Progenitor cell of endocrine pancreas (in vitro differentiated cells): ENCODE measurements around the gene CARMIL3. TPM values are rescaled to one million over a fixed set of nuclear protein-coding genes. Genes with fewer than 3 reads are reported as not detected.
A peak's percentile ranks its signal among the peaks of the same experiment; 100 is the strongest.

Experiments used
- DNase-seq: peaks from one replicate; pipeline ENCODE4 v3.0.0; 2021; ENCODE audit warnings: low spot score; ENCODE audit not compliant: unreplicated experiment
- H3K27ac Mint-ChIP-seq: 2 replicates; pipeline ENCODE4 v1.8.0; 2021; ENCODE audit warnings: mild to moderate bottlenecking, moderate library complexity, mixed read lengths
- H3K27me3 Mint-ChIP-seq: 2 replicates; pipeline ENCODE4 v1.8.0; 2021; ENCODE audit warnings: mixed read lengths
- H3K36me3 Mint-ChIP-seq: 2 replicates; pipeline ENCODE4 v1.8.0; 2022; ENCODE audit warnings: mixed read lengths; ENCODE audit not compliant: insufficient read depth
- H3K4me1 Mint-ChIP-seq: 2 replicates; pipeline ENCODE4 v1.8.0; 2021; ENCODE audit warnings: low read depth, mixed read lengths
- H3K4me3 Mint-ChIP-seq: 2 replicates; pipeline ENCODE4 v1.8.0; 2021; ENCODE audit warnings: low read depth, mild to moderate bottlenecking, moderate library complexity, mixed read lengths
- H3K9me3 Mint-ChIP-seq: 2 replicates; pipeline ENCODE4 v1.8.0; 2021; ENCODE audit warnings: low read depth, mixed read lengths
- total RNA-seq: library from RNA; stranded (reverse); gene quantifications from 2 replicates; pipeline ENCODE4 v1.2.1, GENCODE V29; 2021
- TF ChIP-seq, protein P1 (sequence below): fragments of 200-600 bp; sonication (generic); IDR thresholded peaks from one replicate; pipeline ENCODE4 v1.5.0; 2021; ENCODE audit warnings: antibody characterized with exemption, mild to moderate bottlenecking; ENCODE audit not compliant: unreplicated experiment

The CARMIL3 gene
- total RNA-seq, 1 donor from 2014 or later, result 4.9 TPM

DNA sequence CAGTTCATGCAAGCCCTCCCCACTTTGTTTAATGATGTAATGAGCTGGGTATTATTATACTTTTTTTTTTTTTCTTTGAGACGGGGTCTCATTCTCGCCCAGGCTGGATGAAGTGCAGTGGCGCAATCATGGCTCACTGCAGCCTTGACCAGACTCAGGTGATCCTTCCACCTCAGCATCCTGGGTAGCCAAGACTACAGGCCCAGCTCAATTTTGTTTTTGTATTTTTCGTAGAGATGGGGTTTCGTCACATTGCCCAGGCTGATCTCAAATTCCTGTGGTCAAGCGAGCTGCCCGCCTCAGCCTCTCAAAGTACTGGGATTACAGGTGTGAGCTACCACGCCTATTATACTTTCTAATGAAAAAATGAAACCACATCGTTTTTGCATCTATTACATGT lies 58.3 kb downstream of the CARMIL3 start:
- Mint-ChIP-seq H3K27me3 (no peaks in the 10 kb centered on the region), H3K36me3 (peaks cover 2% of the 10 kb centered on the region), H3K4me1 (peaks cover 1% of the 10 kb centered on the region), H3K27ac (no peak overlapping the region), H3K4me3 (no peak overlapping the region), H3K9me3 (peaks cover 2% of the 10 kb centered on the region)
- DNase-seq, result no peak
- TF ChIP-seq, protein P1, sequence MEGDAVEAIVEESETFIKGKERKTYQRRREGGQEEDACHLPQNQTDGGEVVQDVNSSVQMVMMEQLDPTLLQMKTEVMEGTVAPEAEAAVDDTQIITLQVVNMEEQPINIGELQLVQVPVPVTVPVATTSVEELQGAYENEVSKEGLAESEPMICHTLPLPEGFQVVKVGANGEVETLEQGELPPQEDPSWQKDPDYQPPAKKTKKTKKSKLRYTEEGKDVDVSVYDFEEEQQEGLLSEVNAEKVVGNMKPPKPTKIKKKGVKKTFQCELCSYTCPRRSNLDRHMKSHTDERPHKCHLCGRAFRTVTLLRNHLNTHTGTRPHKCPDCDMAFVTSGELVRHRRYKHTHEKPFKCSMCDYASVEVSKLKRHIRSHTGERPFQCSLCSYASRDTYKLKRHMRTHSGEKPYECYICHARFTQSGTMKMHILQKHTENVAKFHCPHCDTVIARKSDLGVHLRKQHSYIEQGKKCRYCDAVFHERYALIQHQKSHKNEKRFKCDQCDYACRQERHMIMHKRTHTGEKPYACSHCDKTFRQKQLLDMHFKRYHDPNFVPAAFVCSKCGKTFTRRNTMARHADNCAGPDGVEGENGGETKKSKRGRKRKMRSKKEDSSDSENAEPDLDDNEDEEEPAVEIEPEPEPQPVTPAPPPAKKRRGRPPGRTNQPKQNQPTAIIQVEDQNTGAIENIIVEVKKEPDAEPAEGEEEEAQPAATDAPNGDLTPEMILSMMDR, result no peak

DNA sequence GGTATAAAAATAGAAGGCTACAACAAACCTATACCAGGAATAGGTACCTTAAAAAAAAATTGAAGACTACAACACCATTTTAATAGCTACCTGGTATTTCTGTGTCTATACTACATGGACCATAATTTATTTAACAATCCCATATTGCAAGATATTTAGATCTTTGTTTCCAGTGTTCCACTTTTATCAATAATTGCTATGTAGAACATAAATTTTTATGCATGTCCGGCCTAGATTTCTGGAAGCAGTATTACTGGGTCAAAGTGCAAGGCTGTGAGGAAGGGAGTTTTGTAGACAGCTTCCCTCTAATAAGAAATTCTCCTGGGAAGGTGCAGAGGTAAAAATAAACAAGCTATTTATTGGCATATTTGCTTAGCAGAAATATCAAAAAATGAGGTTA lies 58.7 kb downstream of the CARMIL3 start:
- no peaks in the 10 kb centered on the region for H3K9me3 Mint-ChIP-seq
- H3K27ac Mint-ChIP-seq, result no peak overlapping the region
- H3K27me3 Mint-ChIP-seq, result no peaks in the 10 kb centered on the region
- DNase-seq, result no peak
- peaks cover 5% of the 10 kb centered on the region for H3K4me1 Mint-ChIP-seq
- TF ChIP-seq, protein P1, result no peak
- H3K36me3 Mint-ChIP-seq, result no peaks in the 10 kb centered on the region
- no peak overlapping the region for H3K4me3 Mint-ChIP-seq

DNA sequence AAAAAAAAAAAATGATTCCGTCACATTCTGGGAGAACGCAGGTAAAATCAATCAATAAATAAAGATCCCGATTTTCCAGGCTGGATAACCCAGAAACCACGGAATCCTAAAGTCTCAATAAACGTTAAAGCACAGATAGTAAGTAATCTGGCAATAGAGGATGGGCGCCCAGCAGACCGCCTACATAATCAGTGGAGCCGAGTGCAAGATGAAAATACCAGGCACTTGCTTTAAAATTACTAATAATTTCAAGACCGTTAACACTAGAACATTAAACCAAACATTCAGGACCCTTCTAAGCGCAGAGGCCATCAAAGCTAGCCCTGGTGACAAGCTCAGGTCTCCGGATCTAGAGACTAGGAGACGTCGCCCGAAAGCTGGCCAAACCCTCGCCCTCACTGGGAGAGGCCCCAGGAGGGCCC lies 61.6 kb downstream of the CARMIL3 start:
- Mint-ChIP-seq H3K36me3 (peaks cover 4% of the 10 kb centered on the region), H3K4me1 (peaks cover 18% of the 10 kb centered on the region), H3K4me3 (peak overlapping the region; percentile 89), H3K9me3 (no peaks in the 10 kb centered on the region), H3K27me3 (no peaks in the 10 kb centered on the region), H3K27ac (peak overlapping the region; percentile 99)
- TF ChIP-seq, protein P1, result no peak
- no peak for DNase-seq

DNA sequence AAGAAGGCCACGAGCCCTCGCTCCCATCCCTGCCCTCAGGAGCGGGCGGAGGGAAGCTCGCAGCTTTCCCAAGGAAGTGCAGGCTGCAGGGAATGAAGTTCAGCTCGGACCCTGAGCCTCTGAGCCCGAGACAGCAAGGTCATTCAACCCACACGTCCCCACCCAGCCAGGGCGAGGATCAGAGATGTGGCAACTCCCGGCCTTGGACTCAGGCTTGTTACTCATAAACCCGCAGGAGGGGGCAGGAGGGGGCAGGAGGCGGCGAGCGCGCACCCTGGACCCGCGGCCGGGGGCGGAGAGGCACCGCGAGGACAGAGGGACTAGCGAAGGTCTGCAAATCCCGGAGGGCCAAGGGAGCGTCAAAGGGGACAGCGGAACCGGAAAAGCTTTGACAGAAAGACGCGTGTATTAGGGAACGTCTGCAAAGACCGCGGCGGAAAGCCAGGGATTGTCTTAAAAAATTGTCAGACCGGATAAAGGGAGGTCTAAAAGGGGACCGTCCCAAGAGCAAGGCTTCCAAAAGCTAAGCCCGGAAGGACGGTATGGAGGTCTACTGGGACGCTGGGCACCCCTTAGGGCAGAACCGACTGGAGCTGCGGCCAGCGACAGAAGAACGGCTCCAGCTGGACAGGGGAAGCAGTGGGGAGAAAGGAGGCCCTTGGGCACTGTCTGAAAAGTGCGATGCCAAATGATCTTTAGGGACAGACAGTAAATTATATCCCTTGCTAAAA lies 62.2 kb downstream of the CARMIL3 start:
- Mint-ChIP-seq H3K9me3 (no peaks in the 10 kb centered on the region), H3K4me1 (peaks cover 18% of the 10 kb centered on the region), H3K4me3 (peak overlapping the region; percentile 89), H3K27me3 (no peaks in the 10 kb centered on the region), H3K27ac (peak overlapping the region; percentile 99), H3K36me3 (peaks cover 9% of the 10 kb centered on the region)
- TF ChIP-seq, protein P1, result no peak
- DNase-seq, result peak; percentile 68

DNA sequence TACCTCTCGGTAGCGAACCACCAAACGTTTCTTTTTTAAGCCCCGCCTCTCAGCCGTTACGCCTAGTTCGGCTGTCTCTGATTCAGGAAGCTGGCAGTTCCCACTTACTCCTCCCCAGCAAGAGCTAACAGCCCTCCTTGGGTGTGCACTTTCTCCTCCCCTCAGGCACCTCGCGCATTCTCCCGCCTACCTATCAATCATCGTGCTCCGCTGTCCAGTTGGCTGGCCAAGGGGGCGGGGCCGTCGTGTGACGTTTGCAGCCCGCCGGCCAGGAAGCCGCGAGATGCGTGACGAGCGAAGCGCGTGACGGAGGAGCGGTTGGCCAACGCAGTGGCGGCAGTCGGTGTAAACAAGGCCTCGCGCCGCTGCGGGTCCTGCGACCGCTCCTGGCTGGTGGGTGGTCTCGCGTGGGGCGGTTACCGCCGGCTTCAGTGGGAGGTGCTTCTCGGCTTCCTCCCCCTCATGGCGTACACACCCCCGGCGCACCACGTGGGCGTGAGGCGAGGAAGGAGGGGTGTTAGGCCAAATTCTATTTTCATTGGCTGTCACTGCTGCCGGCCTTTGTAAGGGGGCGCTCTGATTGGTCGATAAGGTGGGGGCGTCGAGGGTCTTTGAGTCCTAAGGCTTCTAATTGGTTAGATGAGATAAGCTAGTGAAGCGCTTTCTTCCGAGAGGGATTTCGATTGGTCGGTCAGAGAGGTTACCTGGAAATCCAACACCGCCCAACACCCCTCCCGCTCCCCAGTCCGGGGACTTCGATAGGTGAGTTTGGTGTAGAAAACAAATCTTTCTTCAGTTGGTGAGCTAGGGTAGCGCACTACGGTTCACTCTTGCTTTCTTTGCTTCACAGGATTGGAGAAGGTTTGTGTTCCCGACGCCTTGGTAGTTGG lies 63.0 kb downstream of the CARMIL3 start, which contains the start of the genes DCAF11 and NRL:
TSS of gene DCAF11 (plus strand) at position 246 of the 890 bp plus-strand sequence. CDS start 818 bp downstream, outside the sequence.
TSS of gene NRL (minus strand) at position 418 of the 890 bp plus-strand sequence. CDS start 32,101 bp downstream, outside the sequence.
- peak within 1 kb of the TSS; percentile 89 for H3K4me3 Mint-ChIP-seq
- no peaks in the 10 kb centered on the region for H3K9me3 Mint-ChIP-seq
- peak; percentile 95 for DNase-seq
- TF ChIP-seq, protein P1, result no peak
- peak within 1 kb of the TSS; percentile 99 for H3K27ac Mint-ChIP-seq
- H3K4me1 Mint-ChIP-seq, result peaks cover 17% of the 10 kb centered on the region
- H3K27me3 Mint-ChIP-seq, result no peaks in the 10 kb centered on the region
- H3K36me3 Mint-ChIP-seq, result peaks cover 13% of the 10 kb centered on the region
